Brain pericyte (primary cell): ENCODE results near the gene AMELX.
A peak's percentile ranks its signal among the peaks of the same experiment; 100 is the strongest.

Experiments used
- DNase-seq: peaks from one replicate; pipeline ENCODE4 v3.0.0-alpha.2; 2012; ENCODE audit warnings: low read depth, low spot score

Gene AMELX

GRCh38 chrX:11309220-11309619, 16.0 kb downstream of the AMELX start:
- DNase-seq = no peak

DNA sequence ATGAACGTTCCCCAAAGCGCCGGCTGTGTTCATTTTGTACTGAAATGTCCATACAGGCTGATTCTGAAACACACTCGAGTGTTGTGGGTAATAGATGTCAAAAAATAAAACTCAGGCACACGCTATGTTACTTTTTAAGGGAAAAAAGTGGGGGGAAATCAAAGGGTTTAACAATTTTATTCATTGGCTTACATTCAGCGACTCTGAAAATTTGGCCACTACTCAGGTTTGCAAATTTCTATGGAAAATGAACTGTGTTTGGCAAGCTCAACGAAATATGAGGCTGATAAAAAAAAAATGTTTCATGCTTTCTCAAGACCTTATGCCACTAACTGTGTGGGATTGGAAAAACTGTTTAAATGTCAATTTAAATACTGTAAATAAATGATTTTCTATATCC, 18.5 kb downstream of the AMELX start:
- DNase-seq = no peak

DNA sequence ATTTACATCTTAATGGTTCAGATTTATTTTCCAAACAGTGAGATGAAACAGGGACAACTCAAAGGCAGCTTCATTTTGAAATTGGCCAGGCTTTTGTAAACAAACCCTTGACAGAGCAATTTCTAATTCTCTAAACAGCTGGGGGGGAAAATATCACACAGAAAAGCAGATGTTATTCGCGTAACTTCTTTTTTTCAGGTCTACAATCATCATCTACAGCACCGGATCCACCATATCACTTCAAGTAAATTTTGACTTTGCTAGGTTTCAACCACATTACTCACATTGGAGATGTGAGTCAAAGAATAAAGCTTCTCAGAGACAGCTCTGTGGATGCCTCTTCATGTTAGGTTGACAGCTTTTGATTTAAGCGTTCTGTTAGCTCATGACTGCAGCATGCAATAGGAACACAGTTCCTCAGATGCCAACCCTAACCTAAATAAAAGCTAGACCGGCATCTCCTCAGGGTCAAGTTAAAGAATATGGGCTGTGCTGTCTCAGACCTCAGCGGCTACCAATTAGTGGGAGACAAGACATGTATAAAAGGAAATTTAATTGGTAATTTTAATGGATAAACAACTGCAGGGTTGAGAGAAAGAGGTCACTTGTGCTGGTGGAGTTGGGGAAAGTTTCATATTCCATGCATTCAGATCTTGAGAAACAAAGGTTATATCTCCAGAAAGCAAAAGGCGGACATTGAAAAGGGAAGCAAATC, 26.8 kb downstream of the AMELX start:
- DNase-seq = no peak

DNA sequence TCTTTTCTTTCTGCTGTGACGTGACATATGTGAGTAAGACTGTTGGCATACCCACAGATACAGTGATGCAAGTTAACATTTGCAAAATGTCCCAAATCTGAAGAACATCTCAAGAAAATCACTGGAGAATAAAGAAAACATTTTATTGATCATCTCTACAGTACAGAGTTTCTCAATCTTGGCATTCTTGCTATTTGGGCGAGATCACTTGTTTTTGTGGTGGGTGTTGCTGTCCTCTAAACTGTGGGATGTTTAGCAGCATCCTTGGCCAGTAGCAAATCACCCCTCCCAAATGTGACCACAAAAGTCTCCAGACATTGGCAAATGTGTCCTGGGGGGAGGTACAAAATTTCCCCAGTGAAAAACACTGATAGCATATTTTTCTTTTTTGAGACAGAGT, 28.8 kb downstream of the AMELX start:
- DNase-seq = no peak

DNA sequence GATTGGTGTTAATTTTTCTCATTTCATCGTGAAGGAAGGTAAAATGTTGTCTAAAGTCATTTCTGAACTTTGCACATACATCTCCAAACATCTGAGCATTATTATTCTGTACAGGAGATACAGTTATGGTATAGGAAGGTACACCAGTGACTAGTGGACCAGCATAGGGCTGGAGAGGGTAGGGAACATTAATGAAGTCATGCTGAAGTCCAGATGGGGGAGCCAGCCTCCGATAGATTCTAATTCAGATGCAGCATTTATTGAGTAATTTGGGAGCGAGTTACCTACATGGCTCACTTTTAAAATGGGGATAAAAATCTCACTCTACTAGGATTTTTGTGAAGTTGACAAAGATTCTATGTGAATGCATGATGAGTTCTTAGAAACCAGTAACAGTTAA, 34.9 kb downstream of the AMELX start:
- DNase-seq = no peak

DNA sequence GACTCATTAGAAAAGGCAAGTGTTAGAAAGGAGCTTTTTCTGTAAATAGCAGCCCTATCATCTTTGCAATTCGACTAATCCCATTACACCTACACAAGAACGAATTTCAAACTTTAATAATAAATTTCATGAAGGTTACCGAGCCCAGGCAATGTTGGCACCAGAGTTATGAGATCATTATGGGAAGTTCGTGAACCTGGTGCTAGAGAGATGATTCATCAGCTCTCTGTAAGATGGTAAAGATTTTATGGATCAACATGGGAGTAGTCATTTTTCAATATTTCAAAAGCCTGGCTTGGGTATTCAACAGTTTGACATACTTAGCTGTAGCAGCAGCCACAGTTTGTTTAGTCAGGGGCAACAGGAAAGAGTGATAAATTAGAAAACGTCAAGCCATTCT, 35.8 kb downstream of the AMELX start:
- DNase-seq = no peak

DNA sequence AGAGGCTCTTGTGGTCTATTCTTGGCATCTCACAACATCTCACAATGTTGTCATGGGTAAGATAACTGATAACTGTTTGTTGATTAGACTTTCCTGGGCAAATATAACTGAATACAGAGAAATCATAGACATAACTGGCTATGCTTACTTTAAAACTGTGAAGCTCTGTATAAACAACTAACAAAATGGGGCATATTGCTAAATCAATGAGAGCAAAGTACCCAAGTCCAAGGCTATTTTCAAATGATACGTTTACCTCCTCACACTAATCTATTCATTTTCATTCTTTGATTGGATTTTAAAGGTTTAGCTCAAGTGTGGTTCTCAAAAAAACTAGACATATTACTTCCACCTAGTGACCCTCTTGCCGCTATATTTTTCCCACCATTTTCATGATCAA, 38.6 kb downstream of the AMELX start:
- no peak for DNase-seq

DNA sequence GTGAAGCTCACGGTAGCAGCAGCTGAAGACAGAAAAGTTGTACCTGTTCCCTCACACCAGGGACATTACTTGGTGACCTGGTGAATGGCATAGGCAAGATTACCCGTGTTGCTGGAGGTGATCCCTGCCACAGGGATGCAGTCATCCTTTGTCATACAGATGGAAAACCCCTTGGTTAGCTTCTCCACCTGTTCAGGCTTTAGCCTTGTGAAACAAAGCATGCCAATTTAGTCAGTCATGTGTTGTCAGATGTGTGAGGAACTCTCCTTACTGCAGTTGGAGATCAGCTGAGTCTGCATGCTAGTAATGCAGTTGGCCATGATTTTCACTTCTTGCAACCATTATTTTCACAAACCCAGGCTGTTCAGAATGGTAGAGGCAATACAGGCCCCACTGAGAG, 41.0 kb downstream of the AMELX start:
- DNase-seq = no peak

GRCh38 chrX:11336201-11336600, 43.0 kb downstream of the AMELX start:
- DNase-seq = no peak

- DNase-seq = no peak
Observed at GRCh38 chrX:11337292-11338009, 44.2 kb downstream of the AMELX start.

GRCh38 chrX:11341274-11342201, 48.3 kb downstream of the AMELX start:
- DNase-seq = peak; percentile 74

- no peak for DNase-seq
Observed at GRCh38 chrX:11342673-11343072, 49.5 kb downstream of the AMELX start.

DNA sequence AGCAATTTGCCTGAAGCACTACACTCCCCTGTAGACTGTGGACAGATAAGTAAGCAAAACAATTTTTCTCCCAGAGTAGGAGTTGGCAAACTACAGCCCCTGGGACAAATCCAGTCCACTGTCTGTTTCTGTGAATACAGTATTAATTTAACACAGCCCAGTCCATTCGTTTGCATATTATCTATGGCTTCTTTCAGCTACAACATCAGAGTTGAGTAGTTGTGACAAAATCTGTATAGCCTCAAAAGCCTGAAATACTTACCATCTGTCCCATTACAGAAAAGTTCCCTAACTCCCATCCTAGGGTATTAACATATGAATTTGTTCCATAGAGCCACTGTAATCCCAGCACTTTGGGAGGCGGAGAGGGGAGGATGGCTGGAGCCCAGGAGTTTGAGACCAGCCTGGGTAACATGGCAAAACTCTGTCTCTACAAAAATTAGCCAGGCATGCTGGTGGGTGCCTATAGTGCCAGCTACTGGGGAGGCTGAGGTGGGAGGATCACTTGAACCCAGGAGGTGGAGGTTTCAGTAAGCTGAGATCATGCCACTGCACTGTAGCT, 53.0 kb downstream of the AMELX start:
- DNase-seq = no peak

- DNase-seq = no peak
Observed at GRCh38 chrX:11347300-11347699, 54.1 kb downstream of the AMELX start.

- DNase-seq = no peak
Observed at GRCh38 chrX:11349020-11349419, 55.8 kb downstream of the AMELX start.

- DNase-seq = no peak
Observed at GRCh38 chrX:11349661-11350337, 56.6 kb downstream of the AMELX start.
